SK-N-DZ (cell line): Measurements from ENCODE around the gene ADAMTSL1.

ENCODE experiments used
- DNase-seq: peaks from one replicate; pipeline ENCODE4 v3.0.0-alpha.2; 2015; ENCODE audit warnings: low spot score

The ADAMTSL1 gene

DNA sequence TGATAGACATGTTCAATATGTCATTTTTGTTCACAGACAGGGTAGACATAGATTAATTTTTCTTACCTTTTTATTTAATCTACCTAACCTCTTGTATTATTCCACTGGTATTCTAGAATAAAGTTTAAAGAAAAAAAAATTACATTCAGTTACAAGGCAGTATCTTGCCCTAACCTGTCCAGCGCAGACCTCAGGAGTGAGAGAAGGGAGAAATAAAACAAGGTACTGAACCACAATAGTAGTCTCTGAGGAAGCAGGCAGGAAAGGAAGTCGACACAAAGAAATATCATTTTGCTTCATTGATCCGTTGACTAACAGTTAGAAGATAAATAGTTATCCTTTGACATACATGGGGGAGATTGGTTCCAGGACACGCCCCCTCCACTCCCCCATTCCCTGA, 12.5 kb upstream of the ADAMTSL1 start:
- no peak for DNase-seq

GRCh38 chr9:18463991-18464390, 10.0 kb upstream of the ADAMTSL1 start:
- DNase-seq: no peak

- no peak for DNase-seq
Observed at GRCh38 chr9:18466101-18466500, 7.9 kb upstream of the ADAMTSL1 start.

DNA sequence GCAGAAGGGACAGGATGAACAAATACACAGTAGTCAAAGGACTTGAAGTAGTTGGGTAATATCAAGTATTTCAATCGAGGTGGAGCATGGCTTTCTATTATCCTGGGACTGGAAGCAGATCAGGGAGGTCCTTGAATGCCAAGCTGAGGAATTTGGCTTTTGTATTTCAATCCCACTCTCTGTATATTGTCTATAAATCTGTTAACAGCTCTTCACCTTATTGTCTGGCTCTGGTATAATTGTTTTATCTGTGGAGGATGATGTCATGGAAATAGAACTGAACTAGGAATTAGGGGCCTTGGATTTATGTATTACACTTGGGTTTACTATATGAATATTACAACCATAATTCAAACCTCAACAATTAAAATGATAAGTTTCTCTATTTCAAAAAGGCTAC, 6.3 kb upstream of the ADAMTSL1 start:
- DNase-seq: no peak

GRCh38 chr9:18472435-18472834, 1.5 kb upstream of the ADAMTSL1 start:
- no peak for DNase-seq

DNA sequence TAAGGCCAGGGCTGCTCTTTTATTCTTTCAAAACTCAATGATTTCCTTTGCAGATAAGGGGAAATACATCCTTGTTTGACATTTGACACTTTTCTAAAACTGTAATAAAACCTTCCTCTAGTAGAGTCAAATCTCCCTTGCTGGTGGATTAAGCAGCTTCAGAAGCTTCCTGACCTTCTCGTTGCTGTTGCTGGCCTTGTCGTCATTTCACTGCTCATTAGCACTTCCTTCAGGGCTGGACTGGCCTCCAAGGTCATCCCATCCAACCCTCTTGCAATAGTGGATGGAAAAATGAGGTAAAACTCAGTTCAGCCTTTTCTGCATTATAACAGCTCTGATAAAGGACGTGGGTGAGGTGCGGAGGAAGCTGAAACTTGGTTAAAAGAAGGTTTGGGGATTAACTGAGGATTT, 1.1 kb upstream of the ADAMTSL1 start:
- no peak for DNase-seq

DNA sequence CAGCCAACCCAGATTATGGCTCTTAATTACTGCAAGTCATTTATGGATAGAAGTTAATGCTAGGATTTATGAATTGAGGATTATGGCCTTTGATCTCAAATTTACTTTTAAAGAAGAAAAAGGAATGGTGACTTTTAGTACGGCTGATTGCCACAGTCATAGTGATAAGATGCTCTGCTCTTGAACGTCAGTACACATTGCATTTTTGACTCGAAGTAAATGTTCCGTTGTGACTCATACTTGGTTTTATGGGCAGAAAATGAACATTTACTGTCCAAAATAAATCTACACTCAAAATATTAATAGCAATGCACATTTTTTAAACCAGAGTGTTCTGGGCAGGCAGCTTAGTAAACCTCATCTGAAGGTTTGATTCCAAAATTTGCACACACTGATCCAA, 830 bp downstream of the ADAMTSL1 start:
- DNase-seq: no peak

GRCh38 chr9:18477121-18477660, 3.2 kb downstream of the ADAMTSL1 start:
- DNase-seq: no peak

GRCh38 chr9:18477719-18478118, 3.8 kb downstream of the ADAMTSL1 start:
- no peak for DNase-seq

GRCh38 chr9:18478501-18479361, 4.8 kb downstream of the ADAMTSL1 start:
- no peak for DNase-seq

DNA sequence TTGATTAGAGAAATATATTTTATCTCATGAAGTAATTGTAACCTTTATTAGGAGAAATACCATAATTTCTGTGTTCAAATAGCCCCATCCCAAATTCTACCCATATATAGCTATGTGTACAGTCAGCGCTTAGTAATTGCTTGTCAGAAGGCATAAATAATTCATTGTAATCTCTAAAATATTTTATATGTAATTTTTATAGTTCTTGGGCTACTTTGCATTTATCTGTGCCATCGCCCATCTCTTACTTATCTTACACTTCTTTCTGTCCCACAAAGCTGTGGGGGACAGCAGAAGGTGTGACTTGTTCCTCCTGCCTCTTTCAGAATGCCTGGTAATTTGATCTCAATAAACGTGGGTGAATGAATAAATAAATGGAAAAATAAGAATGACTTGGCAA, 5.5 kb downstream of the ADAMTSL1 start:
- no peak for DNase-seq

- DNase-seq: no peak
Observed at GRCh38 chr9:18480662-18481093, 6.7 kb downstream of the ADAMTSL1 start.

DNA sequence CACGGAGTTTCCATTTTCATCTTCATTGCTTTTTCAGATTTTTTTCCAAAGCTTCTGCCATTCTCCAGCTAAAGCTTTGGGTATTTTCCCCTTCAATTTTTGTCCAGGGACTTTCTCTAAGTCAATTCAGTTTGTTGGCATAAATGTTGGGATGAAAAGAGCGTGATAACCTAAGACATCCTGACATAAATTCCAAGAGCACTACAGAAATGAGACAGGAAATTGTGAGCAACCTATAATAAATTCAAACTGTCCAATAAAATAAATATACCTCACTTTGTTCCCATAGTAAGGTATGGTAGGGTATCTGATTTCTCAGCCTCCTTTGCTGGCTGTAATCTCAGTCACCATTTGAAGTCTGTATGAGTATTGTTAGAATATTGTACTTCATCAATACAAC, 8.4 kb downstream of the ADAMTSL1 start:
- DNase-seq: no peak

DNA sequence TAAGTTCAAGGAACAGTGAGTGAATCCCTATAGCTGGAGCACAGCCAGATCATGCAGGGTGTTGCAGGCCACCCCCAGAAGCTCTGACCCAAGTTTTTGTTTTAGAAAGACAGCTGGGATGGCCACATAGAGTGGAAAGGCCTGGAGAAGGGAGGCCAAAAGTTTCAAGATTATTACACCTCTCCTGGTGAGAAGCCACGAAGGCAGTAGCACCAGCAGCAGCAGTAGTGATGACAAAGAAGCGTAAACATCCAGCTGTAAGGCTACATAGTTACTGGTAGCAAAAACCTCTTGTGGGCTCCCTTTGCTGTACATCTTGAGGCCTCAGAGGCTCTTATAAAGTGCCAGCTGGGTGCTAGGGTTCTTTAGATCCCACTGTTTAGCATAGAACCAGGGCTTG, 11.8 kb downstream of the ADAMTSL1 start:
- DNase-seq: no peak

DNA sequence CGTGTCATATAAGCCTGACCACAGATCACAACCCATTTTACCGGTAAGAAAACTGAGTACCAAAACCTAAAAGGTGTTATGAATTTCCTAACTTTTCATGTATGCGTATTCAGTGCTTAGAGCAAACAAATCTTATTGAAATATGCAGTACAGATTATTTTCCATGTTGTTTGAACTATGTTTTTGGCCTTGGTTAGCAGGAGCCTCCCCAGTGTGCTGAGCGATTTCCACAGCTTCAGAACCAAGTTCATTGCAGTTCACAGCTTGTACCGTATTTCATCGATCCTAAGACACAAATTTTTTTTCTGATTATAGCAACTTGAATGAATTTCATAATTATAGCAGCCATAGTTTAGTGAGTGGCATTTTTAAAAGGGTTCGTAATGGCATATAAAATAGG, 13.7 kb downstream of the ADAMTSL1 start:
- DNase-seq: no peak

- no peak for DNase-seq
Observed at GRCh38 chr9:18488886-18489285, 14.9 kb downstream of the ADAMTSL1 start.

- DNase-seq: no peak
Observed at GRCh38 chr9:18489861-18490260, 15.9 kb downstream of the ADAMTSL1 start.

DNA sequence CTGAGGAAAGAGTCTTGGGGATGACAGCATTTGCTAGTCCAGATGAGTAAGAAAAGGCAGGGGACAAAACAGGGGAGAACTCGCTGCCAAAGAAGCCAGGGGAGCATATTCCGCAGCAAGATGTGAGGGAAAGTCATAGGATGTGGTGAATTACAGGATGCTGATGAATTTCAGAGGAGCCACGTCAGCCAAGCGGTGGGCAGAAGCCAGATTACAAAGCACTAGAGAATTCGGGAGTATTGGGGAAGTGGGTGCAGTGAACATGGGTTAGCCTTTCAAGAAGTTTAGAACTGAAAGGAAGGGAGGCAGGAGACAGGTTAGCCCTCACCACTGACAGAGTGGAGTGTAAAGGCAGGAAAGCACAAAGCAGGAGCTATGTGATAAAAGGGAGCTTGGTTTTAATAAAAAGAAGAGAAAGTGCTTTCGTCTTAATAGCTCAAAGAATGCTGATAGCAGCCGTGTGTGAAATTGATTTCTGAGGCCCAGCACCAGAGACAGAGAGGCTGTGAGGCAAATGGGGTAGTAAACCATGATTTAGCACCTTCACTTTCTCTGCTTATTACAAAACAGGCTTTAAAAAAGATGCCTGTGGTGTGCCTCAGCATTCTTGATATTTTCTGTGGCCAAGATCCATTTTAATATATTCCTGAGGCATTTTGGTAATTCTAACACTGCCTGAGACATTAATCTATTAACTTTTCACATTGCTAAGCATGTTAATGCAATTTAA, 16.9 kb downstream of the ADAMTSL1 start:
- DNase-seq: no peak

- no peak for DNase-seq
Observed at GRCh38 chr9:18492612-18493011, 18.7 kb downstream of the ADAMTSL1 start.

DNA sequence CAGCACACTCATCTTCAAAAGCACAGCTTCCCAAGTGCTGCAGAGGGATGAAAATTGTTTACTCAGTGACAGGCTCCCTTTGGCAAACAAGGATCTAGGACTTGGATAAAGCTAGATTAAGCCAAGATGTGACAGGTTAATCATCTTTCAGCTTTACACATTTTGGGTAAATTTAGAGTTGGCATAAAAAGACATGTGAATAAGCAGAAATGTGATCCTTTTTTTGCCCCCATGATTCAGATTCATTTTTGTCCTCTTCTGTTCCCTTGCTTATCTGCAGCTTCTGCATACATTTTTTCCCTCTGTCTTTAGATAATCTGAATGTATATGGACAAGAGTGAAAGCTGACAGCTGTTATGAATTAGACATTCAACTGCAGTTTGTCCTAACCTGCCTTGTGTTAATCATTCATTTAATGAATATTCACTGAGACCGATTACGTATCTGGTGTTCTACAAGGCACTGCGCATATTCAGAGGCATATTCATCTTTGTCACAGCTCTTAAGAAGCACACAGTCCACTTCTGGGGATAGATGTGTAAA, 19.6 kb downstream of the ADAMTSL1 start:
- no peak for DNase-seq

DNA sequence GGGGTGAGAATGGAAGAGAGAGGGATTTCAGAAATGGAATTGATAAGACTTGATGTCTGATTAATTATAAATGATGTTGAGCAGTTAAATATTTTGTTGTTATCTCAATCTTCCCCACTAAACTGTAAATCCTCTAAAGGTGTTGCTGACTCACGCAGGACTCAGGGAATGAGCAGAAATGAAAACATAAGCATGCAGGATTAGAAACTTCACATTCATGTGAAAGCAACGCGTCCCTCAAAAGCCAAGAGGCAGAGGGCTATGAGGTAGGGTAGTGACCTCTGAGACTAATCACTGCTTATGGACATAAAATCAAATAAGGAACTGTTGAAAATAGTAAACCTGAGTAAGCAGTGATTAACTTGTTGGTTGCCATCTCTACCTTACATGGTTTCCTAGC, 21.1 kb downstream of the ADAMTSL1 start:
- no peak for DNase-seq

DNA sequence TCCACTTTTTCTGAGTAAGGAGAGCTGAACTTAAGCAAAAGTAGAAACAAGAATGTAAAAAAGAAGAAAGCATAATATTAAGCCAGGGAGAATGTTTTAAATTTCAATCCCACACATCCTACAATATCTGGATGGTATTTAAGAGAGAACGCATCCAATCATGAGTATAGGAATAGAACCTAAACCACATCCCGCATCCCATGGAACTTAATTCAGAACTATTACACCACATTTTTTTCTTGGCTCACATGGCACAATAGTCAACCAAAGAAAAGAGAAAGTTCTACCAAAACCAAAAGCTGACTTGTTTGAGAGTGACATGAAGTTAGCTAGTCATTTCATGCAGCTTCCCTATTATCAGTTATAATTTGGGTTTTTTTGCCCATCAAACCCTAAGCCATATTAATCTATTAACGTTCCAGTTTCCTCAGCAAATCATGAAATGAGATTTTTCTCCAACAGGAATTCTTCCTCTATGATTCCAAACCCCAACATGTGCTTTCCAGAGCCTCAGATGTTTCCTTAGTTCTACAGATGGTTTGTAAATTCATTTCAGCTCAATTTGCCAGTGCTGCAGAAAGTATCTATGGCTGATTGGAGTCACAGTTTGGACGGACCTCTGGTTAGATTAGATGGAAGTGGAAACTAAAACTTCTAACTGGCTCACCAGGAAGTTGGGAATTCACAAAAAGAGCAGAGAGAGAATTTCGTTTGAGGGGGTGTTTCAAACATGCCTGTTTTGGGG, 22.5 kb downstream of the ADAMTSL1 start:
- no peak for DNase-seq
